GM23248 (cell line): ENCODE measurements around the gene NFIC.

ENCODE experiments used
- EZH2 ChIP-seq: fragments of 200-600 bp; sonication (generic); IDR thresholded peaks from 2 replicates; pipeline ENCODE4 v1.6.1; 2018; ENCODE audit warnings: antibody characterized with exemption, mild to moderate bottlenecking; ENCODE audit not compliant: insufficient read depth, poor library complexity, severe bottlenecking
- EZH2phosphoT487 ChIP-seq: fragments of 200-600 bp; sonication (generic); IDR thresholded peaks from 2 replicates; pipeline ENCODE4 v1.6.1; 2018; ENCODE audit warnings: antibody characterized with exemption, moderate library complexity, mild to moderate bottlenecking, low read depth; ENCODE audit not compliant: insufficient read depth

- TF ChIP-seq EZH2 (no peak), EZH2phosphoT487 (no peak)
These were observed 141.2 kb downstream of the NFIC start for GRCh38 chr19:3507371-3508120.
